Measurements from ENCODE around the gene IQUB. TPM values are rescaled to one million over a fixed set of nuclear protein-coding genes. Genes with fewer than 3 reads are reported as not detected.

The IQUB gene
- polyA plus RNA-seq, 1 donor (not counting 4 experiments of a cell fraction or from before 2014, with no cell fraction given) = 0.04 TPM

DNA sequence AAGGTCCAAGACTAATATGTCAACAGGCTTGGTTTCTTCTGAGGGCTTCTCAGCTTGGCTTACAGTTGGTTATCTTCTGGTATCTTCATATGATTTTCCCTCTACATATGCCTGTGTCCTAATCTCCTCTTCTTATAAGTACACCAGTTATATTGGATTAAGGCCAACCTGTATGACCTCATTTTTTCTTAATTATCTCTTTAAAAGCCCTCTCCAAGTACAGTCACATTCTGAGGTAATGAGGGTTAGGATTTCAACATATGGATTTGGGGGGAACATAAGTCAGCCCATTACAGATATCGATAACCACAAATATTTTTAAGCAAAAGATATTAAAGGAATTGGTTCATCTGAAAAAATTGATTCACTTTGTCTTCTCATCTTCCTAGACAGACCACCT is 49.2 kb downstream of the IQUB start:
- dilution Hi-C loops (cut with MboI; ENCODE audit: extremely low pct_ligation_motif_present, low sequenced_read_pairs) = no loop called here
- Histone ChIP-seq H3K4me2 (ENCODE audit: control insufficient read depth, extremely low read depth, insufficient read depth, low read depth, low read length) (no peak overlapping the region), H3K9me3 (ENCODE audit: control insufficient read depth, low read depth, low read length) (no peaks in the 10 kb centered on the region), H3K79me2 (ENCODE audit: control insufficient read depth, insufficient read depth, low read length) (no peaks in the 10 kb centered on the region), H3K9me1 (ENCODE audit: control insufficient read depth, extremely low read depth, insufficient read depth, low read length) (no peaks in the 10 kb centered on the region), H3K4me3 (ENCODE audit: control insufficient read depth in 2 of 3, extremely low read depth in 1 of 3, insufficient read depth in 2 of 3, low read depth in 1 of 3, low read length in 3 of 3) (no peak overlapping the region), H3K4me1 (ENCODE audit: control insufficient read depth, extremely low read depth, insufficient read depth, low read length) (no peaks in the 10 kb centered on the region), H3K9ac (ENCODE audit: control insufficient read depth, extremely low read depth, insufficient read depth, low read length) (no peak overlapping the region), H3K36me3 (ENCODE audit: control insufficient read depth in 2 of 2, extremely low read depth in 1 of 2, insufficient read depth in 2 of 2, low read length in 2 of 2) (no peaks in the 10 kb centered on the region), H4K20me1 (ENCODE audit: control insufficient read depth, extremely low read depth, insufficient read depth, low read length) (no peaks in the 10 kb centered on the region), H2AFZ (ENCODE audit: control insufficient read depth, low read length) (no peak overlapping the region), H3K27me3 (ENCODE audit: control insufficient read depth, extremely low read depth, insufficient read depth, low read length) (no peaks in the 10 kb centered on the region), H3K27ac (ENCODE audit: control insufficient read depth, insufficient read depth, low read length) (no peak overlapping the region)
- no peak for TF ChIP-seq EZH2 (IDR thresholded peaks at IDR 0.05; ENCODE audit: low read length)
- TF ChIP-seq, protein P1, sequence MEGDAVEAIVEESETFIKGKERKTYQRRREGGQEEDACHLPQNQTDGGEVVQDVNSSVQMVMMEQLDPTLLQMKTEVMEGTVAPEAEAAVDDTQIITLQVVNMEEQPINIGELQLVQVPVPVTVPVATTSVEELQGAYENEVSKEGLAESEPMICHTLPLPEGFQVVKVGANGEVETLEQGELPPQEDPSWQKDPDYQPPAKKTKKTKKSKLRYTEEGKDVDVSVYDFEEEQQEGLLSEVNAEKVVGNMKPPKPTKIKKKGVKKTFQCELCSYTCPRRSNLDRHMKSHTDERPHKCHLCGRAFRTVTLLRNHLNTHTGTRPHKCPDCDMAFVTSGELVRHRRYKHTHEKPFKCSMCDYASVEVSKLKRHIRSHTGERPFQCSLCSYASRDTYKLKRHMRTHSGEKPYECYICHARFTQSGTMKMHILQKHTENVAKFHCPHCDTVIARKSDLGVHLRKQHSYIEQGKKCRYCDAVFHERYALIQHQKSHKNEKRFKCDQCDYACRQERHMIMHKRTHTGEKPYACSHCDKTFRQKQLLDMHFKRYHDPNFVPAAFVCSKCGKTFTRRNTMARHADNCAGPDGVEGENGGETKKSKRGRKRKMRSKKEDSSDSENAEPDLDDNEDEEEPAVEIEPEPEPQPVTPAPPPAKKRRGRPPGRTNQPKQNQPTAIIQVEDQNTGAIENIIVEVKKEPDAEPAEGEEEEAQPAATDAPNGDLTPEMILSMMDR (optimal IDR thresholded peaks at IDR 0.05 in 1 of 3, IDR thresholded peaks at IDR 0.05 in 1 of 3, conservative IDR thresholded peaks at IDR 0.05 in 1 of 3; ENCODE audit: extremely low read depth in 1 of 3, insufficient read depth in 2 of 3, low read length in 3 of 3) = no peak
- FAIRE-seq (no peak), DNase-seq (ENCODE audit: low read depth, low spot score) (no peak)

DNA sequence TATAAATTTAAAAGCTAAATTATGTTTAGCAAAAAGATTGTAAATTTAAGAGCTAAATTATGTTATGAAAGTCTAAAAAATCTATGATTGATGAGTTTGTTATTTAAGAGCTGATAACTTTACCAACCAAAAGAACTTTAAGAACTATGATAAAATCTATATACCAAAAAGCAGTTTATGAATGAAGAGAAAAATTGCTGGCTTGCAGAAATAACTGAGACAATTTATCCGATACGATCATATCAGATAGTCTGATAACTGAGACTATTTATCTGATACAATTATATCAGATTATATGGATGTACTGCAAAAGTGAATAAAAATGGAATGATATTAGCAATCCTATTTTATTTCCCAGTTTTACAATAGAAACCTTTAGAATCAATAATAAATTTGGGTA is 50.2 kb downstream of the IQUB start:
- Histone ChIP-seq H3K4me1 (ENCODE audit: control insufficient read depth, extremely low read depth, insufficient read depth, low read length) (no peaks in the 10 kb centered on the region), H3K79me2 (ENCODE audit: control insufficient read depth, insufficient read depth, low read length) (no peaks in the 10 kb centered on the region), H2AFZ (ENCODE audit: control insufficient read depth, low read length) (no peak overlapping the region), H3K27ac (ENCODE audit: control insufficient read depth, insufficient read depth, low read length) (no peak overlapping the region), H3K4me2 (ENCODE audit: control insufficient read depth, extremely low read depth, insufficient read depth, low read depth, low read length) (no peak overlapping the region), H3K4me3 (ENCODE audit: control insufficient read depth in 2 of 3, extremely low read depth in 1 of 3, insufficient read depth in 2 of 3, low read depth in 1 of 3, low read length in 3 of 3) (no peak overlapping the region), H3K36me3 (ENCODE audit: control insufficient read depth in 2 of 2, extremely low read depth in 1 of 2, insufficient read depth in 2 of 2, low read length in 2 of 2) (no peaks in the 10 kb centered on the region), H3K27me3 (ENCODE audit: control insufficient read depth, extremely low read depth, insufficient read depth, low read length) (no peaks in the 10 kb centered on the region), H3K9ac (ENCODE audit: control insufficient read depth, extremely low read depth, insufficient read depth, low read length) (no peak overlapping the region), H4K20me1 (ENCODE audit: control insufficient read depth, extremely low read depth, insufficient read depth, low read length) (no peaks in the 10 kb centered on the region), H3K9me3 (ENCODE audit: control insufficient read depth, low read depth, low read length) (no peaks in the 10 kb centered on the region), H3K9me1 (ENCODE audit: control insufficient read depth, extremely low read depth, insufficient read depth, low read length) (no peaks in the 10 kb centered on the region)
- DNase-seq (ENCODE audit: low read depth, low spot score) (no peak), FAIRE-seq (no peak)
- no peak for TF ChIP-seq EZH2 (IDR thresholded peaks at IDR 0.05; ENCODE audit: low read length)
- TF ChIP-seq, protein P1 (optimal IDR thresholded peaks at IDR 0.05 in 1 of 3, IDR thresholded peaks at IDR 0.05 in 1 of 3, conservative IDR thresholded peaks at IDR 0.05 in 1 of 3; ENCODE audit: extremely low read depth in 1 of 3, insufficient read depth in 2 of 3, low read length in 3 of 3) = no peak
- dilution Hi-C loops (cut with MboI; ENCODE audit: extremely low pct_ligation_motif_present, low sequenced_read_pairs) = no loop called here
